NCI-H1694 treated with DMSO at 0.1 percent for 48 hours (cell line): ENCODE measurements around the gene CSH1.
A peak's percentile ranks its signal among the peaks of the same experiment; 100 is the strongest.
"Not testable (repeated sequence)": the region's sequence is repeated elsewhere in the genome, so short reads cannot be mapped to it uniquely, and the experiment has no call there.

ENCODE experiments used
- DNase-seq: peaks from one replicate; lab custom pipeline; 2025; lab: John Stamatoyannopoulos, UW

Gene CSH1

DNA sequence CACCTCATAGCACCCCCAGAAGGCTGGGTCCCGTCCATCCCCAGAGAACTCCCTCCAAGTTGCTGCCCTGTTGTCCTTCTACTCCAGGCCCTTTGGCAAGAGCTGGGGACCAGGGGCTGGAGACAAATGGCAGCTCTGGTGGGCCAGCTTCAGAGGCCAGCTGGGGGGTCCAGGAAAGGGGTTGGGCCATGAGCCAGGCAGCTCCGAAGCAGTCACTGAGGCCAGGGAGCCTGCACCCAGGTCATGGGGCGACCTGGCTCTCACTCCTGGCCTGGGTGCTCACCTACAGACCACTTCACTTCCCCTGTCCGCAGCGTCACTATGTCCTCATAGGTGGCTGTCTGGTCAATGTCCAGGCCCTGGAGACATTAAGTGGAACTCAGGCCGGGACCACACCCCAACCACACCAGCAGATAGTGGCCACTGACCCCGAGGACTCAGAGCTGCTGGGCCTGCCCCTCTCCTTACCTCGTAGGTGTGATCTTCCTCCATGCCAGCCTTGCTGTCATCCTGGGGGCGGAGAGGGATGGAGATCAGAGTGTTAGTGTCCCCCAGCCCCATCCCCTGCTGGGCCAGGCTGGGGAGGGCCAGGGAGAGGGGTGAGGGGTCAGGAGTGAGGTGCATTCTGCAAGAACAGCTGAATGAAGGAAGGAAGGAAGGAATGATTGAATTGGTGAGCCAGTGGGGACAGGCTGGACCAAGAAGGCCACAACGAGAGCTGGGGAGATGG is 32.8 kb upstream of the CSH1 start:
- DNase-seq, result no peak

DNA sequence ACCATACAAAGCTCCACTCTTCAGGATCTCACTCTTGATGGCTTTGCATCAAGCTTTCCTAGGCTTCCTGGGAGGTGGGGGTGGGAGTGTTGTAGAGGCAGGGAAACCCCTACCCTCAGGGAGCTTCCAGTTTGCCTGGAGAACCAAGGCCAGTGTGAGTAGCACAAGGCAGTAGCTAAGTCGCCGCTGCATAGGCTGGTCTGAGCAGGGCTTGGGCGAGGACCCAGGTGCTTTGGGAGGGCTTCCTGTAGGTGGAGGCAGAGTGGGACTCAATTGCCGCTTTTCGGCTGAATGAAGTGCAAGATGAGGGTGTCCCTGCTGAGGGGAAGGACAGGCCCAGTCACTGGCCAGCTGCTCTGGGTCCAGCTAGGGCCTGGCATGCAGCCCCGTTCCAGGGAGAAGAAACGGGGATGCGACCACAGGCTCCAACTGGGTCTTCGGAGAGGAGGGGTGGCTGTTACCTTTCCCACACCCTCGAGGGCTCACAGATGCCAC is 31.8 kb upstream of the CSH1 start:
- no peak for DNase-seq

DNA sequence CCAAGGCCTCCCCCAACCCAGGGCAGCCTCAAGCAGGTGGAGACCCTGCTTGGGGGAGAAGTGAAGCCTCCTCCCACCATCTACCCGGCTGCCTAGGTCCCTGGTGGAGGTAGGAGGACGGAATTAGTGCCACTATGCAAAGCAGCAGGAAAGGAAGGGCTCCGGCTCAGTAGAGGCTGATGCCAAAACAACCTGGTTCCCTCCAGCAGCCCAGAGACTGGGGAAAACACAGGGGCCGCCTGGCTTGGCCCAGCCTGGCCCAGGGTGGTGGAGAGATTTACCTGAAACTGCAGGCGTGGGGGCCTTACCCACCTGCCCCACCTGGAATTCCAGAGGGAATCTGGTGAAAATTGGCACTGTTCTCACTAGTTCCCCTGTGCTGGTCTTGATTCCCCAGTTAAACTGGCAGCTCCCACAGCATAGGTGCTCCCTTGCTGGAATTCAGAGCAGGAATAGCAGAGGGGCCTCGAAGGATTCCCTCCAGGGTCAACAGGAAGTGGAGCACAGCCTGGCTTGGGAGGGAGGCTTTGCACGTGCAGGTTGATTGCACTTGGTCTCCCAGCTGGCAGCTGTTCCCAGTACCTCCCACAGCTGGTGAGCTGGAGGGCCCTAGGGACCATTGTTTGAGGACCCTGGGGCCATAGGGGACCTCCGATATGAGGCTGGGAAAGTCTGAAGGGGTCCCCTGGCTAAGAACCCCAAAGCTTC is 31.2 kb upstream of the CSH1 start:
- no peak for DNase-seq

DNA sequence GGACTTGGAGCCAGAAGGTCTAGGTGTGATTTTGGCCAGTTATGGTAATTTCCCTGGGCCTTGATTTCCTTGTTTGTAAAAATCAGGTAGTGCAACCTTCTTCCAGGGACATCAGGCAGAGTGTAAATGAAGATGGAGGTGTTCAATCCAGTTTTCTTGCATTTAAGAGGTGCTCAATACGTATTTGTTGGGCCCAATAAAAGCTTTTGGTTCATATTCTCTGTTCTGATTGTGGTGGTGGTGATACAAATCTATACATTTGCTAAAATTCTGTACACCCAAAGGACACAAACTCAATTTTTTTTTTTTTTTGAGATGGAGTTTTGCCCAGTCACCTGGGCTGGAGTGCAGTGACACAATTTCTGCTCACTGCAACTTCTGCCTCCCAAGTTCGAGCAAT is 29.8 kb upstream of the CSH1 start:
- no peak for DNase-seq

DNA sequence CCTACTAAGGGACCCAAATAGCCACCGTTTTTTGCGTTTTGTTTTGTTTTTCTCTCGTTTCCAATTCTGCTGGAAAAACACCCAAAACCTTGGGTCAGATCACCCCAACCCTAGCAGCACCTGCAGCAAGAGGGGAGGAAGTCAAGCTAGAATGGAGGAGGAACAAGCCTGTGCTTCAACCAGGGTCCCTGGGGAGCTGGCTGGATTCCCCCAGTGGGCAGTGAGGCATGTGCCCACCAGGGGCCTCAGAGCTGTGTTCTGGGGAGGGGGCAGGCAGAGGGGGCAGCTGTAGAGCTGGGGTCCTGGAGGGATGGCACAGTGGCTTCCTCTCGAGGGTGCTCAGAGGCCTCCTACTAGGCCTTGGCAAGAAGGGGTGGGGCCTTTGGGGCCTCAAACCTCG is 29.2 kb upstream of the CSH1 start:
- DNase-seq, result no peak

DNA sequence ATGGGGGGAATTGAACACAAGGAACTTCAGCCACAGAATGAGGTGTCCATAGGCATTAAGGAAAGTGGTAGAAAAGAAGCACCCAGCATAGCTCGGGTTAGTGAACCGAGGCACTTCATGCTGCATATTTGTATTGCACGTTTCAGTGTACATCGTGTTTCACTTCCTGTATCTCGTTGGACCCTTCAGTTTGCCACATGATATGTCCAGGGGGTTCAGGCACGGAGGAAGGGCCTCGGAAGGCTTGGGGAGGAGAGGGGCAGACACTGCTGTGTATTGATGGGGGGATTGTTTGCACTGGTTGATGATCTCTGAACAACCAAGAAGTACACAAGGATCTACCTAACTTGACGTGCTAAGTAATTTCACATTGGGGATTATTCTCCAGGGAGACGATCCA is 26.0 kb upstream of the CSH1 start:
- DNase-seq, result not testable (repeated sequence)

DNA sequence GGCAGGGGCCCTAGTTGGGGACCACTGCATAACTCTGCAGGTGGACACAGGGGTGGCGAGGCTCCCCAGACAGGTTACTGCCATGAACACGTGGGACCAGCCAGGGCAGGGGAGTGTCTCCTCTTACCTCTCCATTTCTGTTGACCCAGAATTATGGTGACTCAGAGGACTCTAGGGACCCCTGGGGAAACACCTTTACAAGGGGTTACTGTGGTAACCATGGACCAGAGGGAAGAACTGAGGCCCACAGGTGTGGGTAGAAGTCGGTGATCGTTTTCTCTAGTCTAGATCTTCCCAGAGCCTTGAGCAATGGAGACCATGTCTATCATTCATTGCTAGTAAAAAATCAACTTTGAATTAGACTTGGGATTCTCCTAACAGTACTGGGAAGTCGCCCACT is 24.4 kb upstream of the CSH1 start:
- not testable (repeated sequence) for DNase-seq

DNA sequence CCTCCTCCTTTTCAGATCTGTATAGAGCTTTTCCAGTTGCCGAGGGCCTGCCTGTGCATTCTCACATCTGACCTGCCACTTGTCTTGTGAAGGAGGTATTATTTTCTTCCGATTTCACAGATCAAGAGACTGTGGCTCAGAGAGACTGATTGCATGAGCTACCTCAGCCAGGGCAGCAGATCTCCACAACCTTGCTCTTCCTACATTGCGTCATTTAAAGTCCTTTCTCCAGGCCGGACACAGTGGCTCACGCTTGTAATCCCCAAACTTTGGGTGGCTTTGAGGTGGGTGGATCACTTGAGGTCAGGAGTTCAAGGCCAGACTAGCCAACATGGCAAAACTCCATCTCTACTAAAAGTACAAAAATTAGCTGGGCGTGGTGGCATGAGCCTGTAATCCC is 23.7 kb upstream of the CSH1 start:
- DNase-seq, result not testable (repeated sequence)

DNA sequence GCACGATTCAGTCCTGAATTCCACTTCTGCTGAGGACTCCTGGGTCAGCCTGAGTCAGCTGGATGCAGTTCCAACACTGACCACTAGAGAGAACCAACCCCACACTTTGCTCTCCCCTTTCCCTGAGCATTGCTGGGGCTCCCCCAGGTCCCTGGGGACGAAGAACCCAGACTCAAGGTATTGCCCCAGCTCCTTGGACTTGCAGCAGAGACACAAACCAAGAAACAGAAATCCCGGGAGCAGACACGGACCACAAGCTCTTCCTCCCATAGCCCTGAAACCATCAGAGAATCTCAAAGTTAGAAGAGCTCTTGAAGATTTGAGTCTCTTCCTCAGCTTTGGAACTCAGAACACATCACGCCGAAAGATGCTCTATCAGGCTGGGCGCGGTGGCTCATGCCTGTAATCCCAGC is 22.9 kb upstream of the CSH1 start:
- peak; percentile 25 for DNase-seq

DNA sequence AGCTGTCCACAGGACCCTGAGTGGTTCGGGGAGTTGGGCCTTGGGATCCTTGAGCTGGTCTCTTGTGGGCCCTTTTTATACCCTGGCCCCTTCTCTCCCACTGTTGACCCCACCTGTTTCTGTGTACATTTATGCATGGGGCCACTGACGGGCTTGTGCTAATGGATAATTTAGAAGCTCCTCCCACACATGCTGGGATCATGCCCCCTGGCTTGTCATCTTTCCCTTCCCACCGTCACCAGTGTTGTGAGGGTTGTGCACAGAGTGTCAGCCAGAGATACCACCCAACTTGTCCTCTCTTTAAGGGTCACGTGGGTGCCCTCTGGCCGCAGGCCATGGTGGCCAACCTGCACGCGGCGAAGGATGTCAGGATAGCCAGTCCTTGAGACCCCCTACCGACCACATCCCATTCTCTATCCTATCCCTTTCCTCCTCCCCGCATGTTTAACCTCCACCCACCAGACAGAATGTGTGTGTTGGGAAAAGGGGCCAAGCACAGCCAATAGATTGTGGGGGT is 22.5 kb upstream of the CSH1 start, which contains the start of gene GH1:
Gene GH1 (minus strand): TSS at position 51 of the 517 bp plus-strand sequence. CDS start 63 bp downstream, outside the sequence.
- not testable (repeated sequence) for DNase-seq

DNA sequence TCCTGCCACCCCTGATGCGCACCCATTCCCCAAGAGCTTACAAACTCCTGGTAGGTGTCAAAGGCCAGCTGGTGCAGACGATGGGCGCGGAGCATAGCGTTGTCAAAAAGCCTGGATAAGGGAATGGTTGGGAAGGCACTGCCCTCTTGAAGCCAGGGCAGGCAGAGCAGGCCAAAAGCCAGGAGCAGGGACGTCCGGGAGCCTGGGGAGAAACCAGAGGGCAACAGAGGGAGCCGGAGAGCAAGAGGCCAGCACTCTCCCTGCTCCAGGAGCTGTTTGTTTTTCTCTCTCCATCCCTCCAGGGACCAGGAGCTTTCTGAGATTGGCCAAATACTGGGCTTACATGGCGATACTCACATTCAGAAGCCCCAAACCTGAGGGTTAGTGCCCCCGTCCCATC is 21.9 kb upstream of the CSH1 start:
- DNase-seq, result no peak

DNA sequence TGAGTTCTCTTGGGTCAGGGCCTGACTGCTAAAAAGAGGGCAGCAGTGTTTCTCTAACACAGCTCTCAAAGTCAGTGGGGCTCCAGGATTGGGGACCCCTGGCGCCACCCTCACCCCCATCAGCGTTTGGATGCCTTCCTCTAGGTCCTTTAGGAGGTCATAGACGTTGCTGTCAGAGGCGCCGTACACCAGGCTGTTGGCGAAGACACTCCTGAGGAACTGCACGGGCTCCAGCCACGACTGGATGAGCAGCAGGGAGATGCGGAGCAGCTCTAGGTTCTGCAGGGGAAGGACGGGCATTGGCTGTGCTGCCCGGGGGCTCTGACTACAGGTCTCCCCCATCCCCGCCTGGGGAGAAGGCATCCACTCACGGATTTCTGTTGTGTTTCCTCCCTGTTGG is 21.3 kb upstream of the CSH1 start:
- DNase-seq, result no peak

DNA sequence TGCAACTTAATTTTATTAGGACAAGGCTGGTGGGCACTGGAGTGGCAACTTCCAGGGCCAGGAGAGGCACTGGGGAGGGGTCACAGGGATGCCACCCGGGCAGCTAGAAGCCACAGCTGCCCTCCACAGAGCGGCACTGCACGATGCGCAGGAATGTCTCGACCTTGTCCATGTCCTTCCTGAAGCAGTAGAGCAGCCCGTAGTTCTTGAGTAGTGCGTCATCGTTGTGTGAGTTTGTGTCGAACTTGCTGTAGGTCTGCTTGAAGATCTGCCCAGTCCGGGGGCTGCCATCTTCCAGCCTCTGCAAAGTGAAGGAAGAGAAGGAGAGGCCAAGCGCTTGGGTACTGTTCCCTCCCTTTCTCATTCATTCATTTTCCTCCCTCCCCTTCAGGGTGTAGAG is 20.8 kb upstream of the CSH1 start:
- not testable (repeated sequence) for DNase-seq

DNA sequence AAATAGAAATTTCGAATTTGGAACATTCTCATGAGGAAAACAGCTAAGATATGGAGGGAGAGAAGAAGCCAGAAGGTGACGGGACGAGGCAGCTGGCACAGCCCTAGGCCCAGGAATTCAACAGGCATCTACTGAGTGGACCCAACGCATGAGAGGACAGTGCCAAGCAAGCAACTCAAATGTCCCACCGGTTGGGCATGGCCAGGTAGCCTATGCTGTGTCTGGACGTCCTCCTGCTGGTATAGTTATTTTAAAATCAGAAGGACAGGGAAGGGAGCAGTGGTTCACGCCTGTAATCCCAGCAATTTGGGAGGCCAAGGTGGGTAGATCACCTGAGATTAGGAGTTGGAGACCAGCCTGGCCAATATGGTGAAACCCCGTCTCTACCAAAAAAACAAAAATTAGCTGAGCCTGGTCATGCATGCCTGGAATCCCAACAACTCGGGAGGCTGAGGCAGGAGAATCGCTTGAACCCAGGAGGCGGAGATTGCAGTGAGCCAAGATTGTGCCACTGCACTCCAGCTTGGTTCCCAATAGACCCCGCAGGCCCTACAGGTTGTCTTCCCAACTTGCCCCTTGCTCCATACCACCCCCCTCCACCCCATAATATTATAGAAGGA is 20.3 kb upstream of the CSH1 start:
- no peak for DNase-seq

DNA sequence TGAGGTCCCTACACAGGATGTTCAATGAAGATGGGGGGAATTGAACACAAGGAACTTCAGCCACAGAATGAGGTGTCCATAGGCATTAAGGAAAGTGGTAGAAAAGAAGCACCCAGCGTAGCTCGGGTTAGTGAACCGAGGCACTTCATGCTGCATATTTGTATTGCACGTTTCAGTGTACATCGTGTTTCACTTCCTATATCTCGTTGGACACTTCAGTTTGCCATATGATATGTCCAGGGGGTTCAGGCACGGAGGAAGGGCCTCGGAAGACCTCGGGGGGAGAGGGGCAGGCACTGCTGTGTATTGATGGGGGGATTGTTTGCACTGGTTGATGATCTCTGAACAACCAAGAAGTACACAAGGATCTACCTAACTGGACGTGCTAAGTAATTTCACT is 19.4 kb upstream of the CSH1 start:
- not testable (repeated sequence) for DNase-seq

DNA sequence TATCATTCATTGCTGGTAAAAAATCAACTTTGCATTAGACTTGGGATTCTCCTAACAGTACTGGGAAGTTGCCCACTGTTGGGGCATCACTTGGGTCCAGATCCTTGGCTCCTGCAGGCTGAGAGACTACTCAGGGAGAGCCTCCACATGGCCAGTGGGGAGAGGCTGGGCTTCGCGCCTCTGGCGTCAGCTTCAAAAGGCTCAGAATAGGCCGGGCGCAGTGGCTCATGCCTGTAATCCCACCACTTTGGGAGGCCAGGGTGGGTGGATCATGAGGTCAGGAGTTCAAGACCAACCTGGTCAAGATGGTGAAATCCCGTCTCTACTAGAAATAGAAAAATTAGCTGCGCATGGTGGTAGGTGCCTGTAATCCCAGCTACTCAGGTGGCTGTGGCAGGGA is 18.1 kb upstream of the CSH1 start:
- DNase-seq, result no peak

DNA sequence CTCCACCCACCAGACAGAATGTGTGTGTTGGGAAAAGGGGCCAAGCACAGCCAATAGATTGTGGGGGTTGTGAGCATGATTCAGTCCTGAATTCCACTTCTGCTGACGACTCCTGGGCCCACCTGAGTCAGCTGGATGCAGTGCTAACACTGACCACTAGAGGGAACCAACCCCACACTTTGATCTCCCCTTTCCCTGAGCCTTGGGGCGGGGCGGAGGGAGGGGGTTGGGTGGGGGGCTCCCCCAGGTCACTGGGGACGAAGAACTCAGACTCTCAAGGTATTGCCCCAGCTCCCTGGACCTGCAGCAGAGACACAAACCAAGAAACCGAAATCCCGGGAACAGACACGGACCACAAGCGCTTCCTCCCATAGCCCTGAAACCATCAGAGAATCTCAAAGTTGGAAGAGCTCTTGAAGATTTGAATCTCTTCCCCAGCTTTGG is 15.3 kb upstream of the CSH1 start:
- DNase-seq, result peak; percentile 6

DNA sequence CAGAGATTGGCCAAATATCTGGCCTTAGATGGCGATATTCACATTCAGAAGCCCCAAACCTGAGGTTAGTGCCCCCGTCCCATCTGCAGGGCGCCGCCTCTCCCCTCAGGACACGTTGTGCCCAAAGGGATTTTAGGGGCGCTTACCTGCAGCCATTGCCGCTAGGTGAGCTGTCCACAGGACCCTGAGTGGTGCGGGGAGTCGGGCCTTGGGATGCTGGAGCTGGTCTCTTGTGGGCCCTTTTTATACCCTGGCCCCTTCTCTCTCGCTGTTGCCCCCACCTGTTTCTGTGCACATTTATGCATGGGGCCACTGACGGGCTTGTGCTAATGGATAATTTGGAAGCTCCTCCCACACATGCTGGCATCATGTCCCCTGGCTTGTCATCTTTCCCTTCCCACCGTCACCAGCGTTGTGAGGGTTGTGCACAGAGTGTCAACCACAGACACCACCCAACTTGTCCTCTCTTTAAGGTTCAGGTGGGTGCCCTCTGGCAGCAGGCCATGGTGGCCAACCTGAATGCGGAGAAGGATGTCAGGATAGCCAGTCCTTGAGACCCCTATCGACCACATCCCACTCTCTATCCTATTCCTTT is 14.8 kb upstream of the CSH1 start, which contains the start of gene CSHL1:
Gene CSHL1 (minus strand): TSS at position 218 of the 595 bp plus-strand sequence. CDS start 62 bp downstream, at position 156.
- no peak for DNase-seq

DNA sequence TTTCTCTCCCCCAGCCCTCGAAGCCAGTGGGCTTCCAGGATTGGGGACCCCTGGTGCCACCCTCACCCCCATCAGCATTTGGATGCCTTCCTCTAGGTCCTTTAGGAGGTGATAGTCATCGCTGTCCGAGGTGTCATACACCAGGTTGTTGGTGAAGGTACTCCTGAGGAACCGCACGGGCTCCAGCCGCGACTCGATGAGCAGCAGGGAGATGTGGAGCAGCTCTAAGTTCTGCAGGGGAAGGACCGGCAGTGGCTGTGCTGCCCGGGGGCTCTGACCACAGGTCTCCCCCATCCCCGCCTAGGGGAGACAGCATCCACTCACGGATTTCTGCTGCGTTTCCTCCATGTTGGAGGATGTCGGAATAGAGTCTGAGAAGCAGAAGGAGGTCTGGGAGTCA is 13.7 kb upstream of the CSH1 start:
- no peak for DNase-seq

DNA sequence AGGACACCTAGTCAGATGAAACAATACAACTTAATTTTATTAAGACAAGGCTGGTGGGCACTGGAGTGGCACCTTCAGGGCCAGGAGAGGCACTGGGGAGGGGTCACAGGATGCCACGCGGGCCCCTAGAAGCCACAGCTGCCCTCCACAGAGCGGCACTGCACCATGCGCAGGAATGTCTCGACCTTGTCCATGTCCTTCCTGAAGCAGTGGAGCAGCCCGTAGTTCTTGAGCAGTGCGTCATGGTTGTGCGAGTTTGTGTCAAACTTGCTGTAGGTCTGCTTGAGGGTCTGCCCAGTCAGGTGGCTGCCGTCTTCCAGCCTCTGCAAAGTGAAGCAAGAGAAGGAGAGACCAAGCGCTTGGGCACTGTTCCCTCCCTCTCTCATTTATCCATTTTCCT is 13.2 kb upstream of the CSH1 start:
- not testable (repeated sequence) for DNase-seq

DNA sequence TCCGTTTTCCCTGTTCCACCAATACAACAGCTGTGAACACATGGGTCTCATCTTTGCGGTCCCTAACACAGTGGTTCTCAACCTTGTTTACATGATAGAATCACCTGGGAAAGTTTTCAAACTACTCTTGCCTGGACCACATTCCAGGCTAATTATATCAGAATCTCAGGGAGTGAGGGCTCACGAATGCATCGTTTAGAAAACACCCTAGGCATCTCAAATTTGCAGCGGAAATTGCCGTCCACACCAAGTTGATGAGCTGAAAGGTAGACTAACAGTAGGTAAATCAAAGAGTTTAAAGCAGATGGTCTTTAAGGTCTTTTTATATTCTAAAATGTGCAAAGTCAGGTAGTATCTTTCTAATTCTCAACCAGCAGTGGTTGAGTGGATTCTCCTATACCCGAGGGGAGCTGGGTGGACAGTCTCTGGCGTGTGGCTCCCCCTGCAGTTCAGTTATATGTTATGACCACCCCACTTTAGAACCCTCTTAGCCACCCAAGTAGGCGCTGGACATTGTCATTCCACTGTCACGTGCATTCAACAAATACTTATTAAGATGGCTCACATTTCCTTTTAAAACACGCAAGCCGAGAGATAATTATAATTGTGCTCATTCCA is 10.9 kb upstream of the CSH1 start:
- DNase-seq, result not testable (repeated sequence)

DNA sequence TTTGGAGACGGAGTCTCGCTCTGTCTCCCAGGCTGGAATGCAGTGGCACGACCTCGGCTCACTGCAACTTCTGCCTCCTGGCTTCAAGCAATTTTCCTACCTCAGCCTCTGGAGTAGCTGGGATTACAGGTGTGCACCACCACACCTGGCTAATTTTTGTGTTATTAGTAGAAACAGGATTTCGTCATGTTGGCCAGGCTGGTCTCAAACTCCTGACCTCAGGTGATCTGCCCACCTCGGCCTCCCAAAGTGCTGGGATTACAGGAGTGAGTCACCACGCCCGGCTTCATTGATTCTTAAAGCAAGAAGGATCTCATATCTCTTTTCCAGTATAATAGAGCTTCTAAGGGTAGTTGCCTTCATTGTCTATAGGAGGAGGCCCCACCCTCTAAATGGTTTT is 8.4 kb upstream of the CSH1 start:
- not testable (repeated sequence) for DNase-seq
